GM12878 (cell line): ENCODE measurements around the gene GMPPB. TPM values are rescaled to one million over a fixed set of nuclear protein-coding genes. Genes with fewer than 3 reads are reported as not detected.

Experiments used
- ATAC-seq: fragments of 200-7000 bp; cut with Tn5 transposase; 3 replicates; pipeline ENCODE4 v1.9.1; 2020; ENCODE audit warnings: mild to moderate bottlenecking, moderate library complexity
- BruUV-seq: library from RNA; stranded (reverse); fragments of 400-500 nt; replicated peaks from 2 replicates; lab custom pipeline; 2021; lab: Mats Ljungman, UMichigan
- CTCF ChIA-PET: fragments of 300-600 bp; sonication (Branson Sonifier 250); formaldehyde crosslinking; extraction: SDS; loops from one replicate; lab custom pipeline; 2021; ENCODE audit warnings: inconsistent platforms; lab: Yijun Ruan, JAX
- POLR2A ChIA-PET: fragments of 350-600 bp; formaldehyde crosslinking; extraction: SDS; loops from one replicate; lab custom pipeline; 2021; ENCODE audit warnings: inconsistent platforms; lab: Charles Lee
- RAD21 ChIA-PET: fragments of 300-600 bp; sonication (Branson Sonifier 250); formaldehyde crosslinking; loops from one replicate; lab custom pipeline; 2023; ENCODE audit warnings: antibody characterized with exemption; ENCODE audit not compliant: unreplicated experiment; lab: Charles Lee
- SMC1A ChIA-PET: fragments of 300-600 bp; sonication (Branson Sonifier 250); formaldehyde crosslinking; loops from one replicate; lab custom pipeline; 2023; ENCODE audit not compliant: unreplicated experiment, uncharacterized antibody; lab: Charles Lee
- DNase-seq: peaks from one replicate; pipeline ENCODE4 v3.0.0-alpha.2; 2011; ENCODE audit warnings: low read depth, low spot score
- FAIRE-seq: peaks from 3 replicates; lab custom pipeline; 2011; peaks lifted over from hg19 to GRCh38; lab: Jason Lieb, UNC
- H2AFZ ChIP-seq: 2 replicates; pipeline ENCODE4 v1.6.0; 2011; ENCODE audit warnings: low read depth, low read length, control low read depth; ENCODE audit not compliant: control insufficient read depth
- H3K27ac ChIP-seq: 2 replicates; pipeline ENCODE4 v1.5.1; 2011; ENCODE audit warnings: control low read depth; ENCODE audit not compliant: control insufficient read depth, insufficient read depth
- H3K27me3 ChIP-seq, 2 experiments: replicated peaks in 1 of 2; 2 replicates each; pipeline versions ENCODE4 v1.6.0 to v1.6.1; 2011; ENCODE audit warnings: low read length in 1 of 2; ENCODE audit not compliant: control insufficient read depth in 2 of 2, insufficient read depth in 2 of 2
- H3K36me3 ChIP-seq, 2 experiments: 2 replicates each; pipeline ENCODE4 v1.5.1; 2011; ENCODE audit warnings: low read length in 1 of 2; ENCODE audit not compliant: control insufficient read depth in 2 of 2, insufficient read depth in 2 of 2
- H3K4me1 ChIP-seq: 2 replicates; pipeline ENCODE4 v1.6.1; 2011; ENCODE audit warnings: mild to moderate bottlenecking, low read length, moderate library complexity, mixed read lengths; ENCODE audit not compliant: control insufficient read depth, insufficient read depth
- H3K4me2 ChIP-seq: 2 replicates; pipeline ENCODE4 v1.6.0; 2011; ENCODE audit warnings: control low read depth; ENCODE audit not compliant: control insufficient read depth, insufficient read depth
- H3K4me3 ChIP-seq: fragments of 200-600 bp; sonication (generic); 2 replicates; pipeline ENCODE4 v1.5.1; 2016
- H3K79me2 ChIP-seq: 2 replicates; pipeline ENCODE4 v1.6.0; 2011; ENCODE audit warnings: low read length; ENCODE audit not compliant: control insufficient read depth, insufficient read depth
- H3K9ac ChIP-seq: 2 replicates; pipeline ENCODE4 v1.8.0; 2011; ENCODE audit warnings: low read length, control low read depth, mixed read lengths; ENCODE audit not compliant: control insufficient read depth, insufficient read depth
- H3K9me3 ChIP-seq: replicated peaks from 3 replicates; pipeline ENCODE4 v1.5.1; 2011; ENCODE audit warnings: mild to moderate bottlenecking, low read length; ENCODE audit not compliant: control insufficient read depth, insufficient read depth
- H4K20me1 ChIP-seq: 2 replicates; pipeline ENCODE4 v1.6.0; 2011; ENCODE audit not compliant: control insufficient read depth, insufficient read depth
- ASH2L ChIP-seq: fragments of 300-600, 200-600 bp; sonication (generic); IDR thresholded peaks from 2 replicates; pipeline ENCODE4 v1.6.1; 2017; ENCODE audit warnings: low read depth, mild to moderate bottlenecking, borderline replicate concordance
- CBX3 ChIP-seq: fragments of 200-600 bp; sonication (generic); IDR thresholded peaks from 2 replicates; pipeline ENCODE4 v1.6.1; 2016; ENCODE audit warnings: low read depth, borderline replicate concordance
- CHD2 ChIP-seq: IDR thresholded peaks from 2 replicates; pipeline ENCODE4 v1.6.1; 2011; ENCODE audit warnings: low read depth, low read length, improper control_type of control experiment, borderline replicate concordance
- EZH2 ChIP-seq: IDR thresholded peaks from 2 replicates; pipeline ENCODE4 v1.6.1; 2012; ENCODE audit warnings: low read depth, mild to moderate bottlenecking, control low read depth, inconsistent platforms, low read length, borderline replicate concordance; ENCODE audit not compliant: control insufficient read depth
- HCFC1 ChIP-seq: fragments of 150-350 bp; IDR thresholded peaks from 2 replicates; pipeline ENCODE4 v1.6.1; 2014; ENCODE audit warnings: low read length
- HDGF ChIP-seq: fragments of 450-650 bp; IDR thresholded peaks from 2 replicates; pipeline ENCODE4 v1.6.1; 2016; ENCODE audit warnings: antibody characterized with exemption
- IKZF1 ChIP-seq: fragments of 450-650 bp; conservative IDR thresholded peaks from 2 replicates; pipeline ENCODE4 v1.6.1; 2017; ENCODE audit warnings: antibody characterized with exemption, mild to moderate bottlenecking
- MAX ChIP-seq: IDR thresholded peaks from 2 replicates; pipeline ENCODE4 v1.6.1; 2012; ENCODE audit warnings: low read depth, low read length, improper control_type of control experiment
- NBN ChIP-seq: fragments of 450-650 bp; IDR thresholded peaks from 2 replicates; pipeline ENCODE4 v1.6.1; 2016
- NR2F1 ChIP-seq: fragments of 450-650 bp; conservative IDR thresholded peaks from 2 replicates; pipeline ENCODE4 v1.6.1; 2017; ENCODE audit warnings: mild to moderate bottlenecking
- PKNOX1 ChIP-seq: fragments of 450-650 bp; IDR thresholded peaks from 2 replicates; pipeline ENCODE4 v1.6.1; 2016; ENCODE audit warnings: mild to moderate bottlenecking
- PML ChIP-seq: IDR thresholded peaks from 2 replicates; pipeline ENCODE4 v1.6.1; 2012; ENCODE audit warnings: low read length, inconsistent platforms
- RAD21 ChIP-seq: IDR thresholded peaks from 2 replicates; pipeline ENCODE4 v1.6.1; 2011; ENCODE audit warnings: mild to moderate bottlenecking, low read depth, low read length, moderate library complexity; ENCODE audit not compliant: insufficient read depth
- RCOR1 ChIP-seq: conservative IDR thresholded peaks from 2 replicates; pipeline ENCODE4 v1.6.1; 2012; ENCODE audit warnings: low read depth, low read length, improper control_type of control experiment
- SIX5 ChIP-seq: IDR thresholded peaks from 2 replicates; pipeline ENCODE4 v1.6.1; 2011; ENCODE audit warnings: mild to moderate bottlenecking, low read depth, low read length, moderate library complexity; ENCODE audit not compliant: severe bottlenecking
- SMAD5 ChIP-seq: IDR thresholded peaks from 2 replicates; pipeline ENCODE4 v1.6.1; 2016; ENCODE audit warnings: antibody characterized with exemption, low read depth
- SRF ChIP-seq, 2 experiments: IDR thresholded peaks; 2 replicates each; pipeline ENCODE4 v1.6.1; 2011; ENCODE audit warnings: low read depth in 2 of 2, low read length in 2 of 2, mild to moderate bottlenecking in 1 of 2, moderate library complexity in 1 of 2
- STAT1 ChIP-seq: fragments of 450-650 bp; conservative IDR thresholded peaks from 2 replicates; pipeline ENCODE4 v1.6.1; 2014; ENCODE audit warnings: antibody characterized with exemption, mild to moderate bottlenecking
- WGBS: methylation state at CpG from one replicate; pipeline ENCODE4 v1.1.6; 2016; ENCODE audit warnings: low lambda C conversion rate; ENCODE audit not compliant: insufficient replicate concordance, insufficient coverage; ENCODE audit errors: missing lambda C conversion rate; 5-methylcytosine and 5-hydroxymethylcytosine counted together
- in situ Hi-C: fragments of 300-500 bp; cut with MboI; formaldehyde crosslinking; loops from 9 replicates; pipeline ENCODE4 v1.14.3; 2018; ENCODE audit warnings: mixed read lengths
- intact Hi-C: fragments of 100-400 bp; cut with micrococcal nuclease; formaldehyde crosslinking; loops from one replicate; pipeline ENCODE4 v1.14.2; 2022; ENCODE audit not compliant: unreplicated experiment
- polyA plus RNA-seq, 11 experiments: library from polyadenylated mRNA; depleted of rRNA in 4 of 11; unstranded in 6 of 11; stranded (reverse) in 5 of 11; fragments of >200 nt; fragmentation: Nextera tagmentation in 4 of 11; fragmentation: Illumina TruSeq in 1 of 11; extraction: Ambion mirVana in 4 of 11; extraction: Trizol in 1 of 11; gene quantifications; 1 replicate in 1 of 11; 2 replicates in 10 of 11; pipeline versions ENCODE4 v1.2.1 to v1.2.3, GENCODE V29; 2011 to 2016; ENCODE audit warnings: inconsistent platforms in 2 of 11, missing spikeins in 2 of 11, low read depth in 1 of 11
- total RNA-seq, 4 experiments: library from RNA; depleted of rRNA in 3 of 4; stranded (reverse); fragments of >200 nt in 3 of 4; fragmentation: Illumina TruSeq in 1 of 4; extraction: Trizol in 1 of 4; gene quantifications; 2 replicates each; pipeline versions ENCODE4 v1.2.1 to v1.2.3, GENCODE V29; 2013 to 2021

GMPPB gene
- total and polyA plus RNA-seq, 10 of the 15 experiments (the other 5 are each of a cell fraction or from before 2014, with no cell fraction given) = 2.3 to 99.5 (median 23.3) TPM

- Histone ChIP-seq H3K4me2 (no peak overlapping the region), H2AFZ (no peak overlapping the region), H3K27me3 (no peaks in the 10 kb centered on the region), H3K36me3 (peaks cover 18 to 36% of the 10 kb centered on the region in 2 experiments), H3K9me3 (no peaks in the 10 kb centered on the region), H3K4me1 (no peaks in the 10 kb centered on the region; the same call in 1 of the 2 replicates), H3K79me2 (no peaks in the 10 kb centered on the region; the same call in 1 of the 2 replicates), H3K4me3 (no peak overlapping the region), H4K20me1 (no peaks in the 10 kb centered on the region), H3K9ac (no peak overlapping the region), H3K27ac (no peak overlapping the region)
- SMC1A ChIA-PET = no interaction called here
- FAIRE-seq (no peak), DNase-seq (no peak), ATAC-seq (no peak)
- TF ChIP-seq PML (no peak), HCFC1 (no peak), STAT1 (no peak), RAD21 (no peak), PKNOX1 (no peak), NBN (no peak)
- WGBS = 69% methylated on average over 2 of the region's 2 CpGs
- POLR2A ChIA-PET = interaction anchor here (0.6 kb wide), 1 partner anchor 12 kb away, joined by 5 read pairs; no protein-coding TSS in a partner anchor
- CTCF ChIA-PET = no interaction called here
- intact Hi-C loops (no loop called here), in situ Hi-C loops (no loop called here)
- RAD21 ChIA-PET = no interaction called here
- no TSS peak for BruUV-seq
Observed at GRCh38 chr3:49681232-49681522, 42.6 kb downstream of the GMPPB start.

- FAIRE-seq (no peak), ATAC-seq (no peak), DNase-seq (no peak)
- Histone ChIP-seq H3K79me2 (no peaks in the 10 kb centered on the region; the same call in 1 of the 2 replicates), H3K4me1 (no peaks in the 10 kb centered on the region; the same call in 1 of the 2 replicates), H3K9ac (no peak overlapping the region), H3K36me3 (peaks cover 18 to 38% of the 10 kb centered on the region in 2 experiments), H4K20me1 (no peaks in the 10 kb centered on the region), H3K27me3 (no peaks in the 10 kb centered on the region), H3K9me3 (no peaks in the 10 kb centered on the region), H2AFZ (no peak overlapping the region), H3K4me2 (no peak overlapping the region), H3K4me3 (no peak overlapping the region), H3K27ac (no peak overlapping the region)
- WGBS = 83% methylated on average over 7 of the region's 7 CpGs
- RAD21 ChIA-PET = no interaction called here
- in situ Hi-C loops = no loop called here
- BruUV-seq = no TSS peak
- TF ChIP-seq SMAD5 (no peak), NR2F1 (no peak), CBX3 (no peak), SRF (IDR thresholded peaks at IDR 0.05; ENCODE audit: low read depth in 2 of 2, low read length in 2 of 2) (no peak), RCOR1 (no peak), EZH2 (no peak), CHD2 (no peak), IKZF1 (no peak), SIX5 (no peak), MAX (no peak), ASH2L (no peak), HDGF (no peak)
- POLR2A ChIA-PET = interaction anchor here (0.6 kb wide), 1 partner anchor 12 kb away, joined by 5 read pairs; no protein-coding TSS in a partner anchor
- intact Hi-C loops = no loop called here
- SMC1A ChIA-PET = no interaction called here
- CTCF ChIA-PET = no interaction called here
Observed at GRCh38 chr3:49680493-49681231, 43.1 kb downstream of the GMPPB start.
